GM19240 (cell line): Measurements from ENCODE around the gene HPCAL1.

ENCODE experiments used
- DNase-seq: peaks from one replicate; pipeline ENCODE4 v3.0.0; 2011; ENCODE audit warnings: low spot score; ENCODE audit not compliant: insufficient read length

HPCAL1 gene

DNA sequence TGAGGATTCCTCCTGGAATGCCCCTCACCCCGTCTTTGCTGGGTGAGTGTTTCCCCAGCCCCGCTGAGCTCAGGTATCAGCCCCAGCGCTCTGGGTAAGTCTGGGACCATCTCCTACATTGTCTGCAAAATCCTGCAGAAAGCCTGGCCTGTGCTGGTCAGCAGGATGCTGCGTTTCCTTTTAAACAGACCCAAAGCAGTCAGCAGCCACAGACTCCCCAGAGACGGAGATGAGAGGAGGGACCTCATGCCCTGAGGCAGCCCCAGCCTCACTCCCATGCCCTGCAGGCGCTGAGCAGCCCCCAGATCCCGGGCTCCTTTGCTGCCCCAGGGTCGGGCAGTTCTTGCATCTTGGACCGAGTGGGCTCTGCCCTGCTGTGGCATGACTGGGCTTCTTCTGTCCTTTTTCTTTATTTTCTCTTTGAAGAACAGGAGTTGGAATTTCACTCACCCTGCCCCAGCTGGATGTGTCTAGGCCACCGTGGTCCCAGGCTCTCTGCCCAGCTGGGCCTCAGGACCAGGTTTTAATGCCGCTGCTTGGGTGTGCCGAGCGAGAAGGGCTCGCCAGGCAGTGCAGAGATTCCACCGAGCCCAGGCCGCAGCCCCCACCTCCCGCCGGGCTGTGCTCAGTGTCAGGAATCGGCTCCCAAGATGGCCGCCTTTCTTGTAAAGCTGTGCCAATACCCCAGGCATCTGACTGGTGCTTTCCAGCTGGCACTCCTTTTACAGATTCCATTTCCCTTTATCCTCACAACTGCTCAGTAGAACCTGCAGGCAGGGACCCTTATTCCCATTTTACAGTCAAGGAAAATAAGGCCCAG, 101.8 kb downstream of the HPCAL1 start:
- DNase-seq = no peak

DNA sequence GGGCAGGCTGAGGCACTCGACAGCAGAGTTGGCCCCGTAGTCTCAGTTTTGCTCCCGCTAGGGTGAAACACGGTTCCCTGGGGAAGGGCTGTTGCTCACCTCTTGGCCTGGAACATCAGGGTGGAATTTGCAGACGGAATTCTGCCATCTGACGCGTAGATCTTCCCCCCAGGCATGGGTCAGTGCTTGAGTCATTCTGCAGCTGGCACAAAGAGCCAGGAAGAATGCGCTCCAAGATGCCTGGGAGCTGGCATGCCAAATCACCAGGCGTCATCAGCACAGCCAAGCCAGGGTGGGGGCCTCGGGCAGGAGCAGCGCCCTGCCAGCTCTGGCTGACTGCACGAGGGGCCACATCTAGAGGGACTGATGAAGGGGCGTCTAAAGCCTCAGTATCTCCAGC, 102.7 kb downstream of the HPCAL1 start:
- DNase-seq = no peak

DNA sequence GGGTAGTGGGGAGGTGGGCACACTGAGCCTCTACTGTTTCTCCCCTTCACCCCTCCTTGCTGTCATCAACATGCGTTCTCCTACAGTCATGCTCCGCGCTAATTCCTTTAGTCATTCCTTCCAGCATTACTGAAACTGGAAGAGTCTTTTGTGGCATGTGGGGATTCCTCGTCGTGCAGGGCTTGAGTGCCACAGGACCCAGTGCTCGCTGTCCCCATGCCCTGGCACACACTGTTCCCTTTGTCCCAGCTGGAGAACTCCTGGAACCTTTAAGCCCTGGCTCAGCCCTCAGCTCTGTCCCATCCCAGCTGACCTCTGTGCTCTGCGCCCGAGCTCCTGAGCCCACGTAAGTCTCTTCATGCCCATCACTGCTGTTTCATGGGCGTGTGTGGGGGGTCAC, 103.3 kb downstream of the HPCAL1 start:
- no peak for DNase-seq

DNA sequence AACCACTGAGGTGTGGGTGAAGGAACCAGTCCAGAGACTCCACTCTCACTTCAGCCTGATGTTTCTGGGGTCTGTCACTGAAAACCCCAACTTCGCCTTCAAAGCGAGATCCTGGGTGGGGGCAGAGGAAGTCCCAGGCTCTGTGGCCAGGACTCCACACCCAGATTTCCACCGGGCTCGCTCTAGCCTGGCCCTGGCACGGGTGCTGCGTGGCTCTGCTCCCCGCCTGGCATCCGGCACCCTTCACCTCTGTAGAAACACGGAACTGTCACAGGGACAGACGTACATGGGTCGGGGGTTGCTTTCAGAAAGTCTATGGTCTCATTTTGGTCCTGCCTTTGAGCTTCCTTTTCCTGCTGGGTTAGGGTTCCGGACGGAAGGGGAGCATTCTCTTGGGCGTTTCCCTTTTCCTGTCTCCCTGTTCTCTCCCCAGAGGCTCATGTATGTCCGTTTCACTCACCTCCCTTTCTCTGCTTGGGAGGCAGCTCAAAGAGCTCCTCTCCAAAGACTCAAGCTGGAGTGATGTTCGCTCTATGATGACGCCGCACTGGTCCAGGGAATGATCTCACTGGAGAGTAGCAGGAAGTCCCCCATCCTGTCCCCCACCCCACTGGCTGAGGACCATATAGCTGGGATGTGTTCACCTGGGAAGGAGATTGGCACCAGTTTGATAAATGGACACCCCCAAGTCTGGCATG, 103.9 kb downstream of the HPCAL1 start:
- DNase-seq = no peak

DNA sequence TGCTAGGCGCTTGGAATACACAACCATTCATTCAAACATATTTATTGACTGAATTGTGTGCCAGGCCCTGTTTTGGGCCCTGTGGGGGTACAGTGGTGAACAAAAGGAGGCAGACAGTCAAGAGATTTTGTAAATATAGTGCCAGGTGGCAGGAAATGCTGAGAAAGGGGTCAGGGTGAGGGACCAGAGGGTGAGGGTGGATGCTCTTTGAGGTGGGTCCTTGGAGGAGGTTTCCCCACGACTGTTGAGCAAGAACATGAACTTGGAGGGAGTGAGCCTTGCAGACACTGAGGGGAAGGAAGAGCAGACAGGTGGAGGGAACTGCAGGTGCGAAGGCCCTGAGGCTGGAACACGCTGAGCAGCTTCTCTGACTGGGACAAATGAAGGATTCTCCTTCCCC, 104.7 kb downstream of the HPCAL1 start:
- DNase-seq = no peak

GRCh38 chr2:10407841-10408648, 105.3 kb downstream of the HPCAL1 start:
- peak; percentile 62 for DNase-seq

GRCh38 chr2:10408649-10409579, 106.2 kb downstream of the HPCAL1 start:
- DNase-seq = peak; percentile 93

DNA sequence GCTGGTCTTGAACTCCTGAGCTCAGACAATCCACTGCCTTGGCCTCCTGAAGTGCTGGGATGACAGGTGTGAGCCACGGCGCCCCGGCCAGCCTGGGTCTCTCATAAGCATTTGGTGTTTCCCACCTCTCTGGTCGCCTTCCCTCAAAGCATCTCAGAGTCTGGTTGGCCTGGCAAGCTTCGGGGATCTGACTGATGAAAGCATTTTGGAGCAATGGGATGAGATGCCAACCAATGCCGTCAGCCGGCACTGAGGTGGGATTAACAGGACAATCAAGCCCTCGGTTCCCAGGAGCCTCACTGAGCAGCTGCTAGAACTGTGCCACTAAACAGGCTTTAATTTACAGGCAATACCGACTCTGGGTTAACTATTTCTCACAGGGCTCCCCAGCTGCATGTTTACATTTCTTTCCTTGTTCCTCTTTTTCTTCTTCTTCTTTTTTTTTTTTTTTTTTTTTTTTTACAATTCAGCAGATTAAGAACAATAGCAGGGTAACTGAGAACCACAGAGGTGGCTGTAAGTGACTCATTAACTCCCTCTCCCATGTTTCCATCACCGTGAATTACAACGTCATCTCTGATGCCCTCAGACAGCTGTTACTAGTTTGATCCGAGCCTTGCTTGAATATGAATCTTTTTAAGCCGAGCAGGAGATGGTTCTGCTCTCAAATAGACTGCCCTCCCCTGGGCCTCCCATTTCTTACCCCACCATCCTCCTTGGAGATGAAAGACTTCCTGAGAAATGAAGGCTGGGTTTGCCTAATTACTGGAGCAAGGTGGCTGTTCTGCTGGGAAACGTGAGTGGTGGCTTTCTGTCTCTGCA, 107.5 kb downstream of the HPCAL1 start:
- DNase-seq = no peak

GRCh38 chr2:10410823-10411437, 108.2 kb downstream of the HPCAL1 start:
- no peak for DNase-seq

DNA sequence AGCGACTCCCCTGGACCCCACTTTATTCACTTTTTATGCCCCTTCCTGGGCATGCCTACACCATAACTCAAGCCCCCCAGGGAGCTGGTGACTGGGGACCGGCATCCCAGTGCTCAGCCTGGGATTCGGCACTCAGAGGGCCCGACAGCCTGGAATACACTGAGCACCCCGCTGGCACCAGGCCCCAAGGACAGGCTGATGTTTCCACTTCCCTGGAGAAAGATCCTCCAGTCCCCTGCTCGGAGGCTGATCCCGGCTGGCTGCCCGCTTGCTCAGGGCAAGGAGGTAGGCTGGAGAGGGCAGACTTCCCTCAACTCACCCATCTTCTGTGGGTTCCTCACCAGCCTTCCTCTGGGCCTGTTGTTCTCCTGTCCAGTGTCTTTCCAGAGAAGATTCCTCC, 108.9 kb downstream of the HPCAL1 start:
- DNase-seq = no peak

- peak; percentile 49 for DNase-seq
These were observed 109.7 kb downstream of the HPCAL1 start for GRCh38 chr2:10412380-10412779.

DNA sequence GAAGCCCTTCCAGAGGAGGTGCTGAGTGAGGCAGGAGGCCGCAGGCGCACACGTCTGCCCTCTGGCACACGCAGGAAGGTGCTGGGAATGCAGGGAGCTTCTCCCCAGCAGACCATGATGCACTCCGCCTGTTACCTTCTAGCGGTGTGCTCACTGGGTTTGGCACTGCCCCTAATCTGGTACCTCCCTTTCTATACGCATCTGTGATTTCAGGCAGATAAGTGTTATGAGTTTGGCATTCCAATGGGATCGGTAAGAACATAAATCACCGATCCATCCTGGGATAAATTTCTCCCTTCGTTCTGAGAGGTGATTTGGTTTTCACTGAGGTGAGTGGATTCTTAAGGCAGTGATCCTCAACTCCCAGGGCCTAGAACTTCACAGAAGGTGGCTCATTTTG, 110.8 kb downstream of the HPCAL1 start:
- DNase-seq = no peak

DNA sequence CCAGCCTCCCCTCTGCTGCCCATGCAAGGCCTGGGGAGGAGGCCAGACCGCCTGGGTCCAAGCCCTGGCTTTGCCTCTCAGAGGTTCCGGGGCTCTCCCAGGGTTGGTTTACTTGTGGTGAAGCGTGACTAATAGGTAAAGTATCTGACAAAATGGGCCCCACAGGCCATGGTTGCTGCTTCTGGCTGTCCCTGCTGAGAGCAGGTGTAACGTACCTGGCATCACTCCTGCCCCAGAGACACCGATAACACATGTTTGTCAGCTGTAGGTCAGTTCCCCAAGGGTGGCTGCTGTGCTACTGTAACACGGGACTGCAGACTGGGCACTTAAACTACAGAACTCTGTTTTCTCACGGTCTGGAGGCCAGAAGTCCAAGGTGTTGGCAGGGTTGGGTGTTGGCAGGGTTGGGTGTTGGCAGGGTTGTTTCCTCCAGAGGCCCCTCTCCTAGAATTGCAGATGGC, 111.3 kb downstream of the HPCAL1 start:
- no peak for DNase-seq

DNA sequence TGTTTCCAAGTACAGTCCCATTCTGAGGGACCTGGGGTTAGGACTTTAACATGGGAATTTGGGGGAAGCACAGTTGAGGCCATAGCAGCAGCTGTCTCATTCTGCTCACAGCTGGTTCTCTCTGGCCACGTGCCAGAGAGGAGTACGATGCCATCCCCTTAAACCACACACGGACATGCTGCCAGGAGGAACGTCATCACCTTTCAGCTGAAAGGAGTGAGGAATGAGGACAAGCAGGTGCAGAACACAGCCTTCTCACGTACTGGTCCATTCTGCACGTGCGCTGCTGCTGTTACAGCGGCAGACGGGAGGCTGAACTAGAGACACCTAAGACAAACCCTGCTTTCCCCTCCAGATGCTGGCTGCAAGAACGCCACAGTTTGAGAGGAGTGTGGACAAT, 111.9 kb downstream of the HPCAL1 start:
- DNase-seq = no peak

DNA sequence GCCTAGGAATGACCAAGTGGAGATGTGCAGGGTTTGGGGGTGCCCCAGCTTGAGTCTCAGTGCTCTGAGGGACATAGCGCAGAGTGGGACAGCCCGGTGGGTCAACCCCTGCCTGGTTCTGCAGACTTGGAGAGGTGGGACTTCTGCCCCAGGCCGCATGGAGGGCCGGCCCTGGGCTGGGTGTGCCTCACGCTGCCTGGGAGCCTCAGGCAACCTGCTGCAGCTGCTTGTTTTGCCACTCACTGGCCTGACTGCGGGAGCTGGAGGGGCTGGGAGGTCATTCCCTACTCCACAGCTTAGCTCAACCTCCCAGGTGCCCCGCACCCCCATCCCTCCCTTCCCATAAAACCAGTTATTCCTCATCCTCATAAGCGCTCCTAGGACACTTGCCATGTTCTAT, 112.3 kb downstream of the HPCAL1 start:
- DNase-seq = no peak

- DNase-seq = no peak
These were observed 112.9 kb downstream of the HPCAL1 start for GRCh38 chr2:10415640-10416039.

- no peak for DNase-seq
These were observed 115.0 kb downstream of the HPCAL1 start for GRCh38 chr2:10417551-10418335.

DNA sequence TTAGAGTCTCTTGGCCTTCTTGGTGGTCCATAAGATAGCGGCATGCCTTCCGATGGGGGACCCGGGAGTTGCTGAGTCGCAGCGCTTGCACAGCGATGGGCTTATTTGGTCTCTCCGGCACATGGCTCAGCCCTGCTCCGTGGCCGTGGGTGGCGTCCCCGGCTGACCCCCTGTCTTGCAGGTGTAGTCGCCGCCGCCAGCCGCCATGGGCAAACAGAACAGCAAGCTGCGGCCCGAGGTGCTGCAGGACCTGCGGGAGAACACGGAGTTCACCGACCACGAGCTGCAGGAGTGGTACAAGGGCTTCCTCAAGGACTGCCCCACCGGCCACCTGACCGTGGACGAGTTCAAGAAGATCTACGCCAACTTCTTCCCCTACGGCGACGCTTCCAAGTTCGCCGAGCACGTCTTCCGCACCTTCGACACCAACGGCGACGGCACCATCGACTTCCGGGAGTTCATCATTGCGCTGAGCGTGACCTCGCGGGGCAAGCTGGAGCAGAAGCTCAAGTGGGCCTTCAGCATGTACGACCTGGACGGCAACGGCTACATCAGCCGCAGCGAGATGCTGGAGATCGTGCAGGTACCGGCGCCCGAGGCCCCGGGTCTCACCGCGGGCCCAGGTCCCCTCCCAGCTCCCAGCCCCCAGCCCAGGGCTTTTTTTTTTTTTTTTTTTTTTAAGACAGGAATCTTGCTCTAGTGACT, 117.0 kb downstream of the HPCAL1 start:
- DNase-seq = no peak
